ENCODE results near the gene NCKAP5. TPM values are rescaled to one million over a fixed set of nuclear protein-coding genes. Genes with fewer than 3 reads are reported as not detected.

Gene NCKAP5
- total RNA-seq, 2 donors from 2014 or later, result 2.0 to 7.1 TPM

GRCh38 chr2:133123393-133123792 is 444.9 kb downstream of the NCKAP5 start:
- H3K27ac ChIP-seq, result no peak overlapping the region
- intact Hi-C loops (cut with DNase I), result no loop called here
- H3K4me3 ChIP-seq, result no peak overlapping the region
- H3K9me3 ChIP-seq, result no peaks in the 10 kb centered on the region
- no peak for DNase-seq (ENCODE audit: low spot score)
- no peaks in the 10 kb centered on the region for H3K27me3 ChIP-seq (replicated peaks; ENCODE audit: insufficient read depth)
- TF ChIP-seq POLR2A (IDR thresholded peaks at IDR 0.05) (no peak), POLR2AphosphoS5 (IDR thresholded peaks at IDR 0.05) (no peak), CTCF (IDR thresholded peaks at IDR 0.05) (no peak)
- no peaks in the 10 kb centered on the region for H3K36me3 ChIP-seq
- 95% methylated on average over 1 of the region's 1 CpG for WGBS
- no peaks in the 10 kb centered on the region for H3K4me1 ChIP-seq (replicated peaks)

DNA sequence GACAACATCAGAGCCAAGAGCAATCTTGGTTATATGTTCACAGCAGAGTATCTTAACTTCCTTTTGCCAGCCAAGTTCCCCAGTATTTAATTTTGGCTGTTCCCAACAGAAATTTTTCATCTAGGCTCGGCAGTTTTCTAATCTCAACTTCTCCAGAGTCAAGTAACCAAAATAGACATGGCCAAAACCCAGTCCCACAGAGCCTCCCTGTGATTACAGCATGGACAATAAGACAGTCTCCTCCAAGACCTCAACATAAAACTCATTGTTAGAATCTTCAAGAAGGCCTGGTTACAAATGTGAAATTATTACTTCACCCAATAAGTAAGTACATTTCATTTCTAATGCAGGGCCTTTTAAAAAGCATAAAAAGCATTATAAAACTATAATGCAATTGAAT is 445.7 kb downstream of the NCKAP5 start:
- DNase-seq (ENCODE audit: low spot score), result no peak
- no peaks in the 10 kb centered on the region for H3K9me3 ChIP-seq
- 33% methylated on average over 1 of the region's 1 CpG for WGBS
- H3K27ac ChIP-seq, result no peak overlapping the region
- no peak overlapping the region for H3K4me3 ChIP-seq
- intact Hi-C loops (cut with DNase I), result no loop called here
- H3K4me1 ChIP-seq (replicated peaks), result no peaks in the 10 kb centered on the region
- TF ChIP-seq POLR2AphosphoS5 (IDR thresholded peaks at IDR 0.05) (no peak), POLR2A (IDR thresholded peaks at IDR 0.05) (no peak), CTCF (IDR thresholded peaks at IDR 0.05) (no peak)
- no peaks in the 10 kb centered on the region for H3K27me3 ChIP-seq (replicated peaks; ENCODE audit: insufficient read depth)
- no peaks in the 10 kb centered on the region for H3K36me3 ChIP-seq

DNA sequence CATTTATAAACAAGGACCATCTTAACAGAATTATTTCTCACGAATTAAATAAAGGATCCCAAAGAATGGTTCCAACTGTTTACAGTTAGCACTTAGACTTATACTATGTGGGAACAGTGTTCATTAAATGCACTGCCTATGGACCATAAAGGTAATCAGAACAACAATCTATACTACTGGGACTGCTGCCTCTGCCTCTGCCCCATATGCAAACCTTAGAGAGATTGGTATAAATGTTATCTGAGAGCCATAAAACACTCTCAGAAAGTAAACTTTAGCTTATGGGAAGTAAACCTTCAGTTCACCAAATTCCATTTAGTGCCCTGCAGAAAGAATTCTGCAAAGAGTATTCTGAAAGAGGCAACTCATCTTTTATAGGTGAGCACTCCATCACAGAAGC is 448.0 kb downstream of the NCKAP5 start:
- TF ChIP-seq CTCF (IDR thresholded peaks at IDR 0.05) (no peak), POLR2AphosphoS5 (IDR thresholded peaks at IDR 0.05) (no peak), POLR2A (IDR thresholded peaks at IDR 0.05) (no peak)
- no peaks in the 10 kb centered on the region for H3K9me3 ChIP-seq
- intact Hi-C loops (cut with DNase I), result no loop called here
- no peaks in the 10 kb centered on the region for H3K4me1 ChIP-seq (replicated peaks)
- DNase-seq (ENCODE audit: low spot score), result no peak
- no peaks in the 10 kb centered on the region for H3K27me3 ChIP-seq (replicated peaks; ENCODE audit: insufficient read depth)
- 19% methylated on average over 1 of the region's 1 CpG for WGBS
- no peaks in the 10 kb centered on the region for H3K36me3 ChIP-seq
- no peak overlapping the region for H3K4me3 ChIP-seq
- no peak overlapping the region for H3K27ac ChIP-seq

DNA sequence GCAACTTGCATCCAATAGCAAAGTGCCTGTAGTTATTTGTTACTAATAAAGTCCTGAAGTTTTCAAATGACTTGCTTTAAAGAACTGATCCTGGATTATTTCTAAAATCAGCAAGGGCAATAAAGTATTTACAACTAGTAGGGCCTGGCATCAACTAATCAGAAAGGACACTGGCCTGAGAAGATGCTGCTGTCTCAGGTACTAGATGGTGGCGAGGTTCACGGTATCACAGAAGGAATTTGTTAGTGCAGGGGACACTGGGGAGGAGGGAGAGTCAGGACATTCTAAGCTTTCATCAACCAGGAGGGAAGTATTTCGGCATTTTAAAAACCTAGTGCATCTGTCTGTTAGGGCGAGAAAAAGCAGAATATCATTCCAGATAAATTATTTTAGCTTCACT is 458.1 kb downstream of the NCKAP5 start:
- TF ChIP-seq POLR2A (IDR thresholded peaks at IDR 0.05) (no peak), CTCF (IDR thresholded peaks at IDR 0.05) (no peak), POLR2AphosphoS5 (IDR thresholded peaks at IDR 0.05) (no peak)
- H3K36me3 ChIP-seq, result no peaks in the 10 kb centered on the region
- intact Hi-C loops (cut with DNase I), result no loop called here
- 86% methylated on average over 4 of the region's 4 CpGs for WGBS
- H3K4me3 ChIP-seq, result no peak overlapping the region
- no peaks in the 10 kb centered on the region for H3K9me3 ChIP-seq
- DNase-seq (ENCODE audit: low spot score), result no peak
- H3K27me3 ChIP-seq (replicated peaks; ENCODE audit: insufficient read depth), result no peaks in the 10 kb centered on the region
- no peaks in the 10 kb centered on the region for H3K4me1 ChIP-seq (replicated peaks)
- H3K27ac ChIP-seq, result no peak overlapping the region

DNA sequence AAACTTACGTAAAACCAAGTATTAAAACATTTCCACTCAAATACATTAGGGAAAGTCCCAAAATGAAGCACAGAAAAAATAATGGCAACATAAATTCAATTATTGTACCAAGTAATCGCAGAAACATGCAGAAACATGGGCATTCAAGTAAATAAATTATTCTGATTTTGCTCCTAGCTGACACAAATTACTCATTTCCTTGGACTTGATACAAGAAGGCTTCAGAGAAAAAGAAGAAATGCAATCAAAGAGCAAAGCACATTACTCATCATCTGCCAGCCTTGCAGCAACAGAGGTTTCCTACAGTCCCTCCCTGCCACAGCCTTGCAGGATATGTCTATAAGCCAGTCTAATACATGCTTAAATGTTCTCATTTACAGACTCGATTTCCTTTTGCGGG is 458.5 kb downstream of the NCKAP5 start:
- H3K27me3 ChIP-seq (replicated peaks; ENCODE audit: insufficient read depth), result no peaks in the 10 kb centered on the region
- intact Hi-C loops (cut with DNase I), result no loop called here
- H3K27ac ChIP-seq, result no peak overlapping the region
- no peaks in the 10 kb centered on the region for H3K9me3 ChIP-seq
- DNase-seq (ENCODE audit: low spot score), result no peak
- no peaks in the 10 kb centered on the region for H3K36me3 ChIP-seq
- TF ChIP-seq POLR2AphosphoS5 (IDR thresholded peaks at IDR 0.05), result no peak
- no peak for TF ChIP-seq CTCF (IDR thresholded peaks at IDR 0.05)
- no peak for TF ChIP-seq POLR2A (IDR thresholded peaks at IDR 0.05)
- H3K4me3 ChIP-seq, result no peak overlapping the region
- WGBS, result 90% methylated on average over 4 of the region's 4 CpGs
- no peaks in the 10 kb centered on the region for H3K4me1 ChIP-seq (replicated peaks)

Measured in prostate gland (tissue), 2 donors.